ENCODE data around the gene PPM1J. TPM values are rescaled to one million over a fixed set of nuclear protein-coding genes. Genes with fewer than 3 reads are reported as not detected.

Gene PPM1J
- total and polyA plus RNA-seq, 2 of the 13 experiments (the other 11 are each of a cell fraction or from before 2014, with no cell fraction given) = 0.07 to 0.22 TPM

GRCh38 chr1:112712191-112712590 lies 2.9 kb downstream of the PPM1J start:
- Histone ChIP-seq H3K4me2 (ENCODE audit: low read depth, low read length) (no peak overlapping the region), H3K9ac (ENCODE audit: insufficient read depth, low read depth, low read length) (no peak overlapping the region), H3K4me1 (ENCODE audit: insufficient read depth, low read length) (peaks cover 40% of the 10 kb centered on the region), H4K20me1 (ENCODE audit: insufficient read depth, low read length) (peaks cover 5% of the 10 kb centered on the region; the same call in 1 of the 2 replicates), H3K27ac (ENCODE audit: extremely low read length, insufficient read depth, low read length) (no peak overlapping the region), H3K9me3 (ENCODE audit: low read length) (no peaks in the 10 kb centered on the region), H3K36me3 (replicated peaks in 1 of 2; ENCODE audit: control insufficient read depth in 1 of 2, insufficient read depth in 2 of 2, low read length in 2 of 2) (no peaks in the 10 kb centered on the region), H3K27me3 (ENCODE audit: control insufficient read depth in 1 of 2, insufficient read depth in 2 of 2, low read length in 2 of 2) (peaks cover 11 to 69% of the 10 kb centered on the region in 2 experiments), H3K4me3 (replicated peaks in 1 of 3; ENCODE audit: insufficient read depth in 1 of 3, low read depth in 2 of 3, low read length in 3 of 3) (no peak overlapping the region), H2AFZ (ENCODE audit: low read length) (no peak overlapping the region), H3K79me2 (ENCODE audit: insufficient read depth, low read length) (no peaks in the 10 kb centered on the region)
- POLR2A ChIA-PET = interaction anchor here (0.7 to 1.4 kb wide), 2 partner anchors 17 to 318 kb away, joined by 3 read pairs; no protein-coding TSS in a partner anchor
- no peak for ATAC-seq
- DNase-seq (ENCODE audit: low spot score) = no peak
- CTCF ChIA-PET (ENCODE audit: low intra/inter-chr PET ratio, low total read pairs) = no interaction called here
- no TSS peak for BruUV-seq (replicated peaks)
- WGBS (ENCODE audit: low lambda C conversion rate) = 36% methylated on average over 7 of the region's 7 CpGs
- intact Hi-C loops (cut with micrococcal nuclease; ENCODE audit: unreplicated experiment) (no loop called here), in situ Hi-C loops (cut with HindIII; ENCODE audit: extremely low pct_ligation_motif_present, low pct_unique_long_range_greater_than_20kb) (loop anchor here (25.0 kb wide), 1 partner anchor 325 kb away; no protein-coding TSS in a partner anchor)
- no peak for FAIRE-seq
- TF ChIP-seq ZNF503 (CRISPR knock-in tag; IDR thresholded peaks at IDR 0.05) = no peak
- TF ChIP-seq ZNF550 (CRISPR knock-in tag; IDR thresholded peaks at IDR 0.05; ENCODE audit: borderline replicate concordance) = no peak
- TF ChIP-seq ZNF335 (CRISPR knock-in tag; IDR thresholded peaks at IDR 0.05) = no peak
- TF ChIP-seq ZBTB43 (CRISPR knock-in tag; conservative IDR thresholded peaks at IDR 0.05) = no peak
- TF ChIP-seq ZNF781 (CRISPR knock-in tag; IDR thresholded peaks at IDR 0.05; ENCODE audit: borderline replicate concordance, not compliant biosample characterization) = no peak
- TF ChIP-seq, protein P1, sequence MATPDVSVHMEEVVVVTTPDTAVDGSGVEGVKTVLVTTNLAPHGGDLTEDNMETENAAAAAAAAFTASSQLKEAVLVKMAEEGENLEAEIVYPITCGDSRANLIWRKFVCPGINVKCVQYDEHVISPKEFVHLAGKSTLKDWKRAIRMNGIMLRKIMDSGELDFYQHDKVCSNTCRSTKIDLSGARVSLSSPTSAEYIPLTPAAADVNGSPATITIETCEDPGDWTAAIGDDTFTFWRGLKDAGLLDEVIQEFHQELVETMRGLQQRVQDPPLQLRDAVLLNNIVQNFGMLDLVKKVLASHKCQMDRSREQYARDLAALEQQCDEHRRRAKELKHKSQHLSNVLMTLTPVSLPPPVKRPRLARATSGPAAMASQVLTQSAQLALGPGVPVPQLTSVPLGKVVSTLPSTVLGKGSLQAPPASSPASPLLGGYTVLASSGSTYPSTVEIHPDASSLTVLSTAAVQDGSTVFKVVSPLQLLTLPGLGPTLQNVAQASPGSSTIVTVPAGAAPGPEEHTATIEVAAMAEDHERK (CRISPR knock-in tag; IDR thresholded peaks at IDR 0.05; ENCODE audit: low read depth) = no peak

All from HepG2 (cell line).